Medulla oblongata (tissue), 1 donor: ENCODE results near the gene SCCPDH.

Source experiments
- DNase-seq: peaks from one replicate; pipeline ENCODE4 v3.0.0-alpha.2; 2015; ENCODE audit errors: extremely low spot score

Gene SCCPDH

GRCh38 chr1:246750752-246751151, 26.5 kb downstream of the SCCPDH start:
- DNase-seq = no peak

- DNase-seq = peak; percentile 71
Observed at GRCh38 chr1:246753670-246754535, 29.7 kb downstream of the SCCPDH start.

- DNase-seq = no peak
Observed at GRCh38 chr1:246755419-246755818, 31.2 kb downstream of the SCCPDH start.

- no peak for DNase-seq
Observed at GRCh38 chr1:246760422-246761347, 36.5 kb downstream of the SCCPDH start.

- DNase-seq = no peak
Observed at GRCh38 chr1:246761396-246761795, 37.2 kb downstream of the SCCPDH start.

GRCh38 chr1:246765521-246765920, 41.3 kb downstream of the SCCPDH start:
- no peak for DNase-seq

- DNase-seq = no peak
Observed at GRCh38 chr1:246768403-246769020, 44.3 kb downstream of the SCCPDH start.

- DNase-seq = no peak
Observed at GRCh38 chr1:246769306-246769705, 45.1 kb downstream of the SCCPDH start.

GRCh38 chr1:246771366-246771765, 47.2 kb downstream of the SCCPDH start:
- no peak for DNase-seq

GRCh38 chr1:246772686-246773085, 48.5 kb downstream of the SCCPDH start:
- no peak for DNase-seq

- no peak for DNase-seq
Observed at GRCh38 chr1:246773213-246773641, 49.0 kb downstream of the SCCPDH start.

GRCh38 chr1:246775531-246776385, 51.5 kb downstream of the SCCPDH start:
- DNase-seq = no peak

GRCh38 chr1:246776923-246777322, 52.7 kb downstream of the SCCPDH start:
- DNase-seq = no peak

- DNase-seq = no peak
Observed at GRCh38 chr1:246778663-246779062, 54.5 kb downstream of the SCCPDH start.

GRCh38 chr1:246779561-246780175, 55.5 kb downstream of the SCCPDH start:
- DNase-seq = peak; percentile 60

- no peak for DNase-seq
Observed at GRCh38 chr1:246780264-246780663, 56.1 kb downstream of the SCCPDH start.

GRCh38 chr1:246781212-246781611, 57.0 kb downstream of the SCCPDH start:
- no peak for DNase-seq

- no peak for DNase-seq
Observed at GRCh38 chr1:246782120-246782900, 58.1 kb downstream of the SCCPDH start.

- no peak for DNase-seq
Observed at GRCh38 chr1:246784621-246785493, 60.6 kb downstream of the SCCPDH start.
